GM23338 (cell line): ENCODE data around the gene NCOR2. TPM values are rescaled to one million over a fixed set of nuclear protein-coding genes. Genes with fewer than 3 reads are reported as not detected.

ENCODE experiments used
- ATAC-seq: fragments of 200-7000 bp; cut with Tn5 transposase; 3 replicates; pipeline ENCODE4 v1.9.1; 2020
- DNase-seq: peaks from one replicate; pipeline ENCODE4 v3.0.0-alpha.2; 2015; ENCODE audit warnings: low spot score
- H2AFZ ChIP-seq: fragments of 200-600 bp; sonication (generic); 2 replicates; pipeline ENCODE4 v1.8.0; 2016; ENCODE audit warnings: antibody characterized with exemption, mild to moderate bottlenecking, moderate library complexity
- H3F3A ChIP-seq: fragments of 200-600 bp; sonication (generic); replicated peaks from 2 replicates; pipeline ENCODE4 v1.8.0; 2017; ENCODE audit warnings: antibody characterized with exemption, mixed run types, low read depth
- H3K27ac ChIP-seq: fragments of 200-600 bp; sonication (generic); 2 replicates; pipeline ENCODE4 v1.6.1; 2016; ENCODE audit warnings: low read depth
- H3K27me3 ChIP-seq: fragments of 200-600 bp; sonication (generic); 2 replicates; pipeline ENCODE4 v1.8.0; 2016; ENCODE audit warnings: mild to moderate bottlenecking, mixed run types, moderate library complexity; ENCODE audit not compliant: insufficient read depth
- H3K36me3 ChIP-seq: fragments of 200-600 bp; sonication (generic); 2 replicates; pipeline ENCODE4 v1.8.0; 2016; ENCODE audit warnings: mild to moderate bottlenecking; ENCODE audit not compliant: insufficient read depth
- H3K4me1 ChIP-seq: fragments of 200-600 bp; sonication (generic); 2 replicates; pipeline ENCODE4 v1.8.0; 2016; ENCODE audit warnings: mild to moderate bottlenecking, moderate library complexity; ENCODE audit not compliant: insufficient read depth
- H3K4me2 ChIP-seq: fragments of 200-600 bp; sonication (generic); 2 replicates; pipeline ENCODE4 v1.7.1; 2017; ENCODE audit warnings: mixed run types
- H3K4me3 ChIP-seq: fragments of 200-600 bp; sonication (generic); 2 replicates; pipeline ENCODE4 v1.6.1; 2016; ENCODE audit warnings: mixed run types
- H3K79me2 ChIP-seq: fragments of 200-600 bp; sonication (generic); replicated peaks from 2 replicates; pipeline ENCODE4 v1.8.0; 2017; ENCODE audit warnings: mild to moderate bottlenecking; ENCODE audit not compliant: insufficient read depth
- H3K9me2 ChIP-seq: fragments of 200-600 bp; sonication (generic); 2 replicates; pipeline ENCODE4 v1.8.0; 2017; ENCODE audit not compliant: insufficient read depth
- H4K20me1 ChIP-seq: fragments of 200-600 bp; sonication (generic); replicated peaks from 2 replicates; pipeline ENCODE4 v1.8.0; 2017; ENCODE audit warnings: mild to moderate bottlenecking; ENCODE audit not compliant: insufficient read depth
- H3K27ac Mint-ChIP-seq: 2 replicates; pipeline ENCODE4 v1.8.0; 2020; ENCODE audit warnings: inconsistent platforms, mild to moderate bottlenecking, moderate library complexity, mixed read lengths
- H3K27me3 Mint-ChIP-seq: 3 replicates; pipeline ENCODE4 v1.8.0; 2022; ENCODE audit warnings: low read depth, mild to moderate bottlenecking, moderate library complexity, mixed read lengths, inconsistent platforms; ENCODE audit not compliant: insufficient read depth, poor library complexity
- H3K36me3 Mint-ChIP-seq: 3 replicates; pipeline ENCODE4 v1.8.0; 2021; ENCODE audit warnings: low read depth, mild to moderate bottlenecking, inconsistent platforms, moderate library complexity, mixed read lengths
- H3K4me1 Mint-ChIP-seq: 3 replicates; pipeline ENCODE4 v1.8.0; 2020; ENCODE audit warnings: mild to moderate bottlenecking, inconsistent platforms, mixed read lengths
- H3K4me3 Mint-ChIP-seq: 3 replicates; pipeline ENCODE4 v1.8.0; 2021; ENCODE audit warnings: moderate library complexity, mild to moderate bottlenecking, inconsistent platforms, mixed read lengths
- H3K9me3 Mint-ChIP-seq: 3 replicates; pipeline ENCODE4 v1.8.0; 2020; ENCODE audit warnings: moderate library complexity, mild to moderate bottlenecking, inconsistent platforms, mixed read lengths
- CREB1 ChIP-seq: fragments of 250-450 bp; sonication (Bioruptor Pico); IDR thresholded peaks from 2 replicates; pipeline ENCODE4 v1.5.0; 2020; ENCODE audit warnings: low read depth, mild to moderate bottlenecking, moderate library complexity
- CTCF ChIP-seq, 2 experiments: fragments of 200-600 bp in 1 of 2; sonication (generic) in 1 of 2; conservative IDR thresholded peaks; 2 replicates each; pipeline versions ENCODE4 v1.5.1 to v1.6.1; 2016 to 2017; ENCODE audit warnings: antibody characterized with exemption in 2 of 2, low read depth in 2 of 2, mild to moderate bottlenecking in 2 of 2, moderate library complexity in 1 of 2
- ETS1 ChIP-seq: IDR thresholded peaks from 2 replicates; pipeline ENCODE4 v1.6.1; 2016; ENCODE audit warnings: antibody characterized with exemption
- EZH2 ChIP-seq: fragments of 200-600 bp; sonication (generic); IDR thresholded peaks from one replicate; pipeline ENCODE4 v1.8.0; 2017; ENCODE audit warnings: antibody characterized with exemption, mild to moderate bottlenecking, low read depth; ENCODE audit not compliant: unreplicated experiment
- JUNB ChIP-seq: IDR thresholded peaks from one replicate; pipeline ENCODE4 v1.6.1; 2016; ENCODE audit warnings: antibody characterized with exemption; ENCODE audit not compliant: unreplicated experiment
- NANOG ChIP-seq: IDR thresholded peaks from 2 replicates; pipeline ENCODE4 v1.6.1; 2016; ENCODE audit warnings: antibody characterized with exemption, borderline replicate concordance
- STAT1 ChIP-seq: IDR thresholded peaks from one replicate; pipeline ENCODE4 v1.6.1; 2016; ENCODE audit warnings: antibody characterized with exemption; ENCODE audit not compliant: unreplicated experiment
- ZNF114 ChIP-seq: fragments of 250-450 bp; sonication (Bioruptor Pico); IDR thresholded peaks from 2 replicates; pipeline ENCODE4 v1.5.0; 2020; ENCODE audit warnings: mild to moderate bottlenecking, moderate library complexity
- ZNF331 ChIP-seq: fragments of 250-450 bp; sonication (Bioruptor Pico); IDR thresholded peaks from 2 replicates; pipeline ENCODE4 v1.5.0; 2020; ENCODE audit warnings: low read depth, mild to moderate bottlenecking, moderate library complexity
- ZNF462 ChIP-seq: fragments of 250-450 bp; sonication (Bioruptor Pico); IDR thresholded peaks from 2 replicates; pipeline ENCODE4 v1.5.0; 2020; ENCODE audit warnings: mild to moderate bottlenecking, moderate library complexity
- polyA plus RNA-seq: library from polyadenylated mRNA; unstranded; fragments of >200 nt; fragmentation: Nextera tagmentation; extraction: Ambion mirVana; gene quantifications from 2 replicates; pipeline ENCODE4 v1.2.1, GENCODE V29; 2016
- total RNA-seq: library from RNA; depleted of rRNA; stranded (reverse); fragments of >200 nt; shearing (Covaris generic); gene quantifications from 2 replicates; pipeline ENCODE4 v1.2.3, GENCODE V29; 2014

NCOR2 gene
- total and polyA plus RNA-seq, 2 experiments from 2014 or later, result 69.6 to 190 TPM

GRCh38 chr12:124608450-124608870 lies 41.0 kb upstream of the NCOR2 start:
- H3K36me3 ChIP-seq, result no peaks in the 10 kb centered on the region
- H4K20me1 ChIP-seq, result no peaks in the 10 kb centered on the region
- no peaks in the 10 kb centered on the region for H3K27me3 ChIP-seq
- peaks cover 4% of the 10 kb centered on the region for H3K4me1 ChIP-seq
- TF ChIP-seq CREB1 (CRISPR knock-in tag) (no peak), STAT1 (no peak), ZNF331 (no peak), ZNF114 (no peak), EZH2 (no peak)
- H3K4me3 ChIP-seq, result no peak overlapping the region
- no peaks in the 10 kb centered on the region for H3K9me2 ChIP-seq
- H3K27ac Mint-ChIP-seq, result no peak overlapping the region; the same call in 1 of the 2 replicates
- peaks cover 7% of the 10 kb centered on the region for H3K27me3 Mint-ChIP-seq
- no peak overlapping the region for H3K4me2 ChIP-seq
- H3K79me2 ChIP-seq, result no peaks in the 10 kb centered on the region
- no peak overlapping the region for H2AFZ ChIP-seq
- ATAC-seq, result no peak
- no peak overlapping the region for H3K27ac ChIP-seq
- no peaks in the 10 kb centered on the region for H3F3A ChIP-seq
- H3K4me1 Mint-ChIP-seq, result peaks cover 20% of the 10 kb centered on the region
- no peak overlapping the region; the same call in 2 of the 3 replicates for H3K4me3 Mint-ChIP-seq
- H3K9me3 Mint-ChIP-seq, result peaks cover 6% of the 10 kb centered on the region; the same call in 1 of the 3 replicates
- DNase-seq, result no peak
- H3K36me3 Mint-ChIP-seq, result no peaks in the 10 kb centered on the region

- Mint-ChIP-seq H3K9me3 (no peaks in the 10 kb centered on the region), H3K36me3 (no peaks in the 10 kb centered on the region), H3K27me3 (peaks cover 7% of the 10 kb centered on the region), H3K27ac (no peak overlapping the region), H3K4me3 (no peak overlapping the region), H3K4me1 (peaks cover 20% of the 10 kb centered on the region)
- Histone ChIP-seq H3F3A (no peaks in the 10 kb centered on the region), H3K4me1 (peaks cover 4% of the 10 kb centered on the region), H3K4me3 (no peak overlapping the region), H2AFZ (no peak overlapping the region), H3K79me2 (no peaks in the 10 kb centered on the region), H4K20me1 (no peaks in the 10 kb centered on the region), H3K9me2 (no peaks in the 10 kb centered on the region), H3K27me3 (no peaks in the 10 kb centered on the region), H3K27ac (no peak overlapping the region), H3K36me3 (no peaks in the 10 kb centered on the region), H3K4me2 (no peak overlapping the region)
- DNase-seq (no peak), ATAC-seq (no peak)
- no peak for TF ChIP-seq STAT1
- no peak for TF ChIP-seq NANOG
- no peak for TF ChIP-seq ZNF462 (CRISPR knock-in tag)
- no peak for TF ChIP-seq ZNF114
- TF ChIP-seq ETS1, result no peak
- TF ChIP-seq EZH2, result no peak
- TF ChIP-seq ZNF331, result no peak
- TF ChIP-seq JUNB, result no peak
- TF ChIP-seq CREB1 (CRISPR knock-in tag), result no peak
- TF ChIP-seq CTCF (conservative IDR thresholded peaks at IDR 0.05; ENCODE audit: low read depth in 2 of 2), result no peak
Measured at GRCh38 chr12:124607681-124608425, 40.4 kb upstream of the NCOR2 start.
